Large intestine (tissue), 3 donors: ENCODE data around the gene OR56A5. TPM values are rescaled to one million over a fixed set of nuclear protein-coding genes. Genes with fewer than 3 reads are reported as not detected.

Source experiments
- DNase-seq, 2 donors: peaks; one replicate each; pipeline versions ENCODE4 v3.0.0 to v3.0.0-alpha.2; 2013
- H3K27ac ChIP-seq: one replicate; pipeline ENCODE4 v1.5.1; 2013; ENCODE audit warnings: low read length
- H3K27me3 ChIP-seq: 2 replicates; pipeline ENCODE4 v1.6.1; 2013; ENCODE audit warnings: low read length; ENCODE audit not compliant: control insufficient read depth, insufficient read depth
- H3K36me3 ChIP-seq: 2 replicates; pipeline ENCODE4 v1.6.1; 2013; ENCODE audit warnings: low read length; ENCODE audit not compliant: control insufficient read depth, insufficient read depth
- H3K4me1 ChIP-seq: one replicate; pipeline ENCODE4 v1.6.1; 2013; ENCODE audit warnings: low read length; ENCODE audit not compliant: control insufficient read depth, insufficient read depth
- H3K4me3 ChIP-seq: one replicate; pipeline ENCODE4 v1.5.1; 2013; ENCODE audit warnings: low read length
- H3K9me3 ChIP-seq: one replicate; pipeline ENCODE4 v1.6.1; 2013; ENCODE audit warnings: mild to moderate bottlenecking, low read depth, low read length, moderate library complexity; ENCODE audit not compliant: control insufficient read depth
- WGBS: methylation state at CpG from one replicate; pipeline ENCODE4 v1.1.5; 2013; ENCODE audit warnings: low lambda C conversion rate; ENCODE audit not compliant: insufficient coverage; 5-methylcytosine and 5-hydroxymethylcytosine counted together
- polyA plus RNA-seq: library from polyadenylated mRNA; unstranded; fragments of 120-200 nt; gene quantifications from one replicate; pipeline ENCODE4 v1.2.1, GENCODE V29; 2013

OR56A5 gene
- polyA plus RNA-seq, 1 donor = not detected

GRCh38 chr11:5937868-5938602 is 30.3 kb downstream of the OR56A5 start:
- no peaks in the 10 kb centered on the region for H3K27me3 ChIP-seq
- 100% methylated on average over 1 of the region's 39 CpGs for WGBS
- no peak overlapping the region for H3K27ac ChIP-seq
- no peaks in the 10 kb centered on the region for H3K4me1 ChIP-seq
- H3K36me3 ChIP-seq = no peaks in the 10 kb centered on the region
- peaks cover 3% of the 10 kb centered on the region for H3K9me3 ChIP-seq
- H3K4me3 ChIP-seq = no peak overlapping the region
- peak in 1 of 2 donors; percentile 4 for DNase-seq

DNA sequence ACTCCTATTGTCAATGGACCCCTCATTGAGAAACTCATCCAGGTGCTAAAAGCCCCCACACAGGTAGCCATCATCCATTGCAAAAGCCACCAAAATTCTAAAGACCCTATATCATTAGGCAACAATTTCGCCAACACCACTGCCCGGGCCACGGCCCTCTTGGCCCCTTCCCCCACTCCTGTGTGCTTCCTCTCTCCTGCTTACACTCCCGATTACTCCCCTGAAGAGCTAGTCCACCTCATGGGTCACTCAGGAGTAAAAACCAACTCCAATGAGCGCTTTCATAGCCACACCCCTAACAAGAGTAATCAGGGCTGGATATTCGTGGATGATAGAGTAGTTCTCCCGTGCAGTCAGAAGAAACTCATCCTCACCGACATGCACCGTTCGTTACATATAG is 35.2 kb downstream of the OR56A5 start:
- Histone ChIP-seq H3K27me3 (no peaks in the 10 kb centered on the region), H3K27ac (no peak overlapping the region), H3K9me3 (peaks cover 24% of the 10 kb centered on the region), H3K36me3 (no peaks in the 10 kb centered on the region), H3K4me1 (no peaks in the 10 kb centered on the region), H3K4me3 (no peak overlapping the region)
- WGBS = no CpG with 5 or more reads among the region's 10 CpGs
- no peak for DNase-seq

DNA sequence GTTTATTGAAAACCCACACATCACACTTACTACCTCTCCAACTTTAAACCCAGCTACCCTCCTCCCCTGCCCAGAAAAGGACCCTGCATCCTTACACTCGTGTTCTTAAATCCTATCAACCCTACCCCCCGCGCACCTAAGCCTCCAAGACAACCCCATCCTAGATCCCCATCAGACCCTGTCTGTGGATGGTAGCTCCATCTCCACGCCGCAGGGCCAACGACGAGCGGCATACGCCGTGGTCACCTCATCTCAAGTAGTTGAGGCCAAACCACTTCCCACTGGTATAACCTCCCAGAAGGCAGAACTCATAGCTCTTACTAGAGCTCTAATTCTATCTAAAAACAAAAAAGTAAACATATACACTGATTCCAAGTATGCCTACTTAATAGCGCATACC is 35.6 kb downstream of the OR56A5 start:
- H3K27ac ChIP-seq = no peak overlapping the region
- H3K9me3 ChIP-seq = peaks cover 24% of the 10 kb centered on the region
- H3K36me3 ChIP-seq = no peaks in the 10 kb centered on the region
- no peaks in the 10 kb centered on the region for H3K27me3 ChIP-seq
- H3K4me3 ChIP-seq = no peak overlapping the region
- 71% methylated on average over 1 of the region's 11 CpGs for WGBS
- no peak for DNase-seq
- no peaks in the 10 kb centered on the region for H3K4me1 ChIP-seq

GRCh38 chr11:5931061-5931460 is 37.2 kb downstream of the OR56A5 start:
- H3K27me3 ChIP-seq = no peaks in the 10 kb centered on the region
- WGBS = 100% methylated on average over 1 of the region's 8 CpGs
- no peak overlapping the region for H3K27ac ChIP-seq
- H3K4me1 ChIP-seq = no peaks in the 10 kb centered on the region
- DNase-seq = no peak
- H3K36me3 ChIP-seq = no peaks in the 10 kb centered on the region
- no peak overlapping the region for H3K4me3 ChIP-seq
- peaks cover 24% of the 10 kb centered on the region for H3K9me3 ChIP-seq

DNA sequence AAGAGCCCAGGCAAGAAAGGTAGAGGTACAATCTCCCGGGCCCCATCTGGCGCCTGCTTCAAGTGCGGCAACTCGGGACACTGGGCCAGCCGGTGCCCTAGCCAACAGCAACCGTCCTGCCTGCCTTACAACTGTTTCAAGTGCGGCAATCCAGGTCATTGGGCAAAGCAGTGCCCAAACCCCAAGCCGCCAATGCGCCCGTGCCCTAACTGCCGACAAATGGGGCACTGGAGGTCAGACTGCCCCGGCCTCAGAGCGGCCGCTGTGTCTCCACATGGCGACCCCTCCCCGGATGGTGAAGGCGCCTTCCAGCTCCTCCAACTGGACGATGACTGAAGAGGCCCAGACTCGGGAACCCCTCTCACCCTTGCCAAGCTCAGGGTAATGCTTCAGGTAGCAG is 37.7 kb downstream of the OR56A5 start:
- no CpG with 5 or more reads among the region's 19 CpGs for WGBS
- peaks cover 24% of the 10 kb centered on the region for H3K9me3 ChIP-seq

DNA sequence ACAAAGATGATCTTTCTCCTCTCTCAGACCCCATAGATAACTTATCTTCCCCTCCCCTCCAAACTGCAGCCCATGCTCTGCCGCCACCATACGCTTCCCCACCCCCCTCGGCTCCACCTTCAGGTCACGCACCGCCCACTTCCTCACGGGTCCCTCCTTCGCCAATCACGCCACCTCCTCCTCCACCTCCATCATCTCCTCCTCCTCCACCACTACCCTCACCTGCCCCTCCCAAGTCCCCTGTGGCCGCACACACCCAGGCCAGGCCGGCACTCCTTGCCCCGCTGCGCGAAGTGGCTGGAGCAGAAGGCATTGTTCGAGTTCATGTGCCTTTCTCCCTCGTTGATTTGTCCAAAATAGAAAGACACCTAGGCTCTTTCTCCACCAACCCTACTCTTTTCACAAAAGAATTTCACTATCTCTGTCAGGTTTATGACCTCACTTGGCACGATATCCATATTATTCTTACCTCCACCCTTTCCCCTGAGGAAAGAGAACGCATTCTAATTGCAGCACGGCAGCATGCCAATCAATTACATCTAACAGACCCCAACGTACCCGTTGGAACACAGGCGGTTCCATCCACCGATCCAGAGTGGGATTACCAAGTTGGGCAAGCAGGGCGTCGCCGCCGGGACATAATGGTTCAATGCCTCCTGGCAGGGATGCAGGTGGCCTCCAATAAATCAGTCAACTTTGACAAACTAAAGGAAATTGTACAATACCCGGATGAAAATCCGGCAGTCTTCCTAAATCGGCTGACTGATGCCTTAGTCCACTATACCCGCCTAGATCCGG is 38.5 kb downstream of the OR56A5 start:
- H3K36me3 ChIP-seq = no peaks in the 10 kb centered on the region
- DNase-seq = no peak
- 100% methylated on average over 1 of the region's 31 CpGs for WGBS
- peaks cover 24% of the 10 kb centered on the region for H3K9me3 ChIP-seq
- H3K4me3 ChIP-seq = no peak overlapping the region
- H3K27me3 ChIP-seq = no peaks in the 10 kb centered on the region
- H3K27ac ChIP-seq = no peak overlapping the region
- no peaks in the 10 kb centered on the region for H3K4me1 ChIP-seq

More for the DNA sequence above, 37.7 kb downstream of the OR56A5 start:
- Histone ChIP-seq H3K4me1 (no peaks in the 10 kb centered on the region), H3K36me3 (no peaks in the 10 kb centered on the region), H3K4me3 (no peak overlapping the region), H3K27ac (no peak overlapping the region), H3K27me3 (no peaks in the 10 kb centered on the region)
- DNase-seq = no peak

DNA sequence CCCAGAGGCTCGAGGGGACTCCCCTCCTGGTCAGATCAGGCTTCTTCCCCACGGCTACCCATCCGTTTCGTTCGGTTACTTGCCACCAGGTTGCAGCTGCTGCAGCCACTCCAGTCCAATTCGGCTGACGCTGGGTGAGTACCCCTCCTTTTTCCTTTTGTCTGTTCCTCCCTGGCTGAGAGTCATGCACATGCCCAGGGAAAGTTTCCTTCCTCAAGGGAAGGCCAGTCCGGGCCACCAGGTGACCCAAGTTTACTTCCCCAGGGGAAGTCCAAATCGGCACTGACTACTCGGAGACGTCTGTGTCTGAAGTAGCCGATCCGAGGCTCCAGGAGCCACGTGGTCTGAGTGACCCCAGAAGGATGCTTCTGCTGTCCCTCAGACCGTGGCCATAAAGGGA is 39.5 kb downstream of the OR56A5 start:
- no peak overlapping the region for H3K4me3 ChIP-seq
- H3K27me3 ChIP-seq = no peaks in the 10 kb centered on the region
- H3K4me1 ChIP-seq = no peaks in the 10 kb centered on the region
- DNase-seq = no peak
- H3K36me3 ChIP-seq = no peaks in the 10 kb centered on the region
- H3K27ac ChIP-seq = no peak overlapping the region
- no CpG with 5 or more reads among the region's 15 CpGs for WGBS
- peaks cover 24% of the 10 kb centered on the region for H3K9me3 ChIP-seq

DNA sequence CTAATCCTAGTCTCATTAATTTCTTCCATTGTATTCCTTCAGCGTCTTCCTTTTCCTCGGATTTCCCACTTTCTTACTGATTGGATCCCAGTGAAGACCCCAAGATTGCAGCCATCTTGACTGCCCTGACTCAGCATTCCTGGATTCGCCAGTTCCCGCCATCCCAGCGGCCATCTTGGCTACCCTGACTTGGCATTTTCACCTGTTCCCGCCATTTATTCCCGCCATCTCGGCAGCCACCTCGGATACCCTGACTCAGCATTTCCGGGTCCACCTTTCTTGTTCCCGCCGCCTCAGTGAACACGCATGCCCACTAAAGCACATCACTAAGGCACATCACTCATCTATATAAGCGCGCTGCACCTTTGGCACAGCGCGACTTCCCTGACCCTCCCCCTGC is 40.0 kb downstream of the OR56A5 start:
- no peak overlapping the region for H3K27ac ChIP-seq
- H3K9me3 ChIP-seq = peaks cover 24% of the 10 kb centered on the region
- no peaks in the 10 kb centered on the region for H3K27me3 ChIP-seq
- no peaks in the 10 kb centered on the region for H3K4me1 ChIP-seq
- H3K36me3 ChIP-seq = no peaks in the 10 kb centered on the region
- DNase-seq = no peak
- H3K4me3 ChIP-seq = no peak overlapping the region
- 100% methylated on average over 6 of the region's 17 CpGs for WGBS

- Histone ChIP-seq H3K27me3 (no peaks in the 10 kb centered on the region), H3K27ac (no peak overlapping the region), H3K36me3 (no peaks in the 10 kb centered on the region), H3K4me1 (no peaks in the 10 kb centered on the region), H3K4me3 (no peak overlapping the region), H3K9me3 (peaks cover 4% of the 10 kb centered on the region)
- DNase-seq = no peak
Observed at GRCh38 chr11:5923794-5924193, 44.5 kb downstream of the OR56A5 start.

DNA sequence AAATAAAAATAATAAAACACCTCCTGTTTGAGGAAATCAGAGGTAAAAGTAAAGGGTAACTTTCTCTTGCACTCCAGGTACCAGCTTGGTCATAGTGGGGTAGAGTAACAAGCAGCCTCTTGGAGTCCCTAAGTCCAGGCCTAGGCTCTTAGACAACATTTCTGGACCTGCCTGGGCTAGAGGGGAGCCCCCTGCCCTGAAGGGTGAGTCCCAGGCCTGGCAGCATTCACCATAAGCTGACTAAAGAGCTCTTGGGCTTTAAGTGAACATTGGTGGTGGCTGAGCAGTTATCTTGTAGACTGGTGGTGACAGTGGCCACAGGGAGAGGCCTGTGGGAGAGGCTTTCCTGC is 44.9 kb downstream of the OR56A5 start:
- H3K4me3 ChIP-seq = no peak overlapping the region
- H3K27ac ChIP-seq = no peak overlapping the region
- no peaks in the 10 kb centered on the region for H3K4me1 ChIP-seq
- no peak for DNase-seq
- no peaks in the 10 kb centered on the region for H3K36me3 ChIP-seq
- H3K27me3 ChIP-seq = no peaks in the 10 kb centered on the region
- peaks cover under 1% of the 10 kb centered on the region for H3K9me3 ChIP-seq
